Measurements from ENCODE around the gene BCKDHA.
"Not testable (repeated sequence)": the region's sequence is repeated elsewhere in the genome, so short reads cannot be mapped to it uniquely, and the experiment has no call there.

The BCKDHA gene

GRCh38 chr19:41447732-41448332 is 50.2 kb downstream of the BCKDHA start:
- no peak for DNase-seq (ENCODE audit: low read depth in 2 of 2)

DNA sequence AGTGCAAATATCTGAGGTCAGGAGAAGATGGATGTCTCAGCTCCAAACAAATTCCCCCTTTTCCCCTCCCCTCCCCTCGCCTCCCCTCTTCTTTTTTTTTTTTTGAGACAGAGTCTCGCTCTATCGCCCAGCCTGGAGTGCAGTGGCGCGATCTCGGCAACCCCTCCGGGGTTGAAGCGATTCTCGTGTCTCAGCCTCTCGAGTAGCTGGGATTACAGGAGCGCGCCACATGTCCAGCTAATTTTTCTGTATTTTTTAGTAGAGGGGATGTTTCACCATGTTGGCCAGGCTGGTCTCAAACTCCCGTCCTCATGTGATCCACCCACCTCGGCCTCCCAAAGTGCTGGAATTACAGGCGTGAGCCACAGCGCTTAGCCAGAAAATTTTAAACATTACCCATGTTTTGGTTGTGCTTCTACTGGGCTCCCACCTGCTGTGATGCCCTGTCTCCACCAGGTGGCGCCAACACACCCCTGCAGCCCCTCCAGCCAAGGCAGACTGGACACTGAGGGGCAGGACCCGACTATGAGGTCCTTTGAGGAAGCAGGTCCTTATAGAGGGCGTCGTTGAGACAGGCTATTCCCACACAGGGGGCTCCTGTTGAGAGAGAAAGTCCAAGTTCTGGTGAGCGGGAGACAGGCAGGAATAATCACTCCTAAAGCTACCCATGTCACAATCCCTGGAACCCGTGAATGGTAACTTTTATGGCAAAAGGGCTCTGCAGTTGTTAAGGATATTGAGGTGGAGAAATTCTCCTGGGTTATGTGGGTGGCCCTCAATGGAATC is 51.7 kb downstream of the BCKDHA start:
- DNase-seq (ENCODE audit: low read depth in 2 of 2): peak; percentile 18 to 35

GRCh38 chr19:41449865-41450178 is 52.2 kb downstream of the BCKDHA start:
- DNase-seq (ENCODE audit: low read depth in 2 of 2): no peak

DNA sequence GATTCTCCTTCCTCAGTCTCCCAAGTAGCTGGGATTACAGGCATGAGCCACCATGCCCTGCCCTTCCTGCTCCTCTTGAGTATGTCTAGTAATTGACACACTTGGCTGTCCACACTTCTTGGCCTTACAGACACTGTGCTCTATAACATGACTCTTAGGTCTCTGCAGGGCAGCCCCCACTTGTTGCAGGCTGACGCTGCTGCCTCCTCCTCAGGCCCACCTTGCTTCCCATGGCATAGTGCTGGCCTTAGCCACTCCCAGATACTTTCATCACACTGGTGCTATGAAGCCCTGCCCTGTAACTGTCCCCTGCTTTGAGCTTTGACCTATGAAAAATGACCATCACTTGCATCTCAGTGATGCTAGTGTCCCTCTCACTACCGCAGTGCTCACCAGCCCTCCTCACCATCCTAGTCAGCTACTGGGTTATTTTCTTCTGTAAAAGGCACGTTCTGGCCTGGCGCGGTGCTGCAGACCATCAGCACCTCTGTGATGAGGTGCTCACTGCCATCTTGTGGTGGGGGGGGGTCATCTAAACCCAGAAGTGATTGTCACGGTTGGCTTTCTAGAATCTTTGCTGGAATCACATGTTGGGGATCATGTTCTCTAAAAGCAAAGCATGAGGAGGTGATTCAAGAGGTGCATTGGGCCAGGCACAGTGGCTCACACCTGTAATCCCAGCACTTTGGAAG is 55.1 kb downstream of the BCKDHA start:
- DNase-seq (ENCODE audit: low read depth in 2 of 2): no peak

DNA sequence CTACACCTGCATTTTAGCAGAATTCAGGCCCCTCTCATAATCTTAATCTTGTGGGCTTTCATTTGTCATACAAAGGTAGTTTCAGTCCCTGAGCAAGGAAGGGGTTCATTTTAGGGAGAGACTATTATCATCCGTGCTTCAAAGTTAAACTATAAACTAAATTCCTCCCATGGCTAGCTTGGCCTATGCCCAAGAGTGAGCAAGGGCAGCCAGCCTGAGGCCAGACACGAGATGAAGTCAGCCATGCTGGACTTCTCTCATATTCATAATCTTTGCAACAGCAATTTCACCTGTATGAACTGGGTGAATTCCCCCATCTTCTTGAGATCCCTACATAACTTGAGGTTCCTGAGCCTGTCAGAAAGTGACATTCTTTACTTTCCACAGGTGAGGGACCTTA is 58.3 kb downstream of the BCKDHA start:
- no peak for DNase-seq (ENCODE audit: low read depth in 2 of 2)

DNA sequence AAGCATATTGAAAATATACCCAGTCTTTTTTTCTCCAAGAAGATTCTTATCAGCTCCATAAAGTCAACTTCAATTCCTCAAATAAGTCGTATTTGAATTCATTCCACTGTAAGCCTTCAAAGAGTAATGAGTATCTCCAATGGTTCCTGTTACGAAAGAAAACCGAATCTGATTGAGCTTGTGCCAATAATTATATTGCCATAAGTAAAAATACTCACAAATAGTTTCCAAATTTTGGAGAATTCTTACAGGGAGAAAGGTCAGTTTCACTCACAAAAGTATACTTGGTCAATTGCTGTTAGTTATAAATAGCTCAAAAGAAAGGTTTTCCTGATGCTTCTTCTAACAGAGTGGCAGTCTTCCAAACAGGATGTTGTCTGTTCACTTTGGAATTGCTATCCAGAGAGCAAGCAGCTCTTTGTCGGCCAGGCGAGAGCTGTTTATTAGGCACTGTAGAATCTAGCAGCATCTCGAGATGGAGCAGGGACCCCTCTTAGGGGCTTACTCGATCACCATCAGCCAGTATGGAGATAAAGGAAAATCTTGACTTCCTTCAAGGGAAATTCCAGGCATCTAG is 58.8 kb downstream of the BCKDHA start:
- peak; percentile 8 to 10 for DNase-seq (ENCODE audit: low read depth in 2 of 2)

- DNase-seq (ENCODE audit: low read depth in 2 of 2): no peak
Observed at GRCh38 chr19:41457241-41457640, 59.6 kb downstream of the BCKDHA start.

DNA sequence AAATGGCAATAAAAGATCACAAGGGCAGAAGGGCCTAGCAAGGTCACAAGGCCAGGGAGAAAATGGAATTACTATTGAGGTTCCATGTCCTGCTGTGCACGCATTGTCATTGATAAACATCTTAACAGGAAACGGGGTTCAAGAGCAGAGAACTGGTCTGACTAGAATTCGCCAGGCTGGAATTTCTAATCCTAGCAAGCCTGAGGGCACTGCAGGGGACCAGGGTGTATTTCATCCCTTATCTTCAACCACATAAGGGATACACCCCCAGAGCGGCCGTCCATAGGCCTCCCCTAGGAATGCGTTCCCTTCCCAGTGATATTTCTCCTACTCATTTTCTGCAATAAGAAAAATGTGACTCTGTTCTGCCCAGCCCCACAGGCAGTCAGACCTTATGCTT is 64.9 kb downstream of the BCKDHA start:
- DNase-seq (ENCODE audit: low read depth in 2 of 2): no peak

DNA sequence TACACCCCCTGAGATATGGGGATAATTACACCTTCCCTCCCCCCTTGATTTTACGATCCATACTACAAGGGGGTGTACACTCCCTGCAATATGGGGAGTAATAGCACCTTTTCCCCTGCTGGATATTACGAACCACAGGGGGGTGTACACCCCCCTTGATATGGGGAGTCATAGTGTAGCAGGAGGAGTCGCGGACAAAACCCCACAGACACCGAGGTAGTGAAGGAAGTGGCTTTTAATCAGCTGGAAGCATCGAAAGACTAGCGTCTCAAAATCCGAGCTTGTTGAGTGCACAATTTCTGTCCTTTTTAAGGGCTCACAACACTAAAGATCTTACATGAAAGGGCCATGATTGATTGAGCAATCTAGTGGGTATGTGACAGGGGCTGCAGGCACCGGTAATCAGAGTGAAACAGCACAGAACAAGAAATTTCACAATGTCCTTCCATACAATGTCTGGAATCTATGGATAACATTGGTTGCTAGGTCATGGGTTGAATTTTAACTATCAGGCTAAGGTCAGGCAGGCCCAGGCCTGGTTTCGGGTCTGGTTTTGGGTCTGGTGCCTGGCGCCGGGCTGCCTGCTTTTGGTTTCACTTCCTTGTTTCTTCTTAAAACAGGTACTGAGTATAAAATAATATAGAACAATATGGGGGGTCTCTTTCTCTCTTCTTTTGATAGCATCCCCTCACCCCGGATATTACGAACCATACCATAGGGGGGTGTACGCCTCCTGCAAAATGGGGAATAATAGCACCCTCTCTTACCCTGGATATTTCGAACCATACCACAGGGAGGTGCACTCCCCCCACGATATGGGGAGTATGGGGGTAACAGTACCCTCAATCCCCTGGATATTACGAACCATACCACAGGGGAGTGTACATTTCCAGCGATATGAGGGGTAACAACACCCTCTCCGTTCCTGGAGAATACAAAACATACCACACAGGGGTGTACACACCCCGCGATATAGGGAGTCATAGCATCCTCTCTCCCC is 65.9 kb downstream of the BCKDHA start:
- not testable (repeated sequence) for DNase-seq (ENCODE audit: low read depth in 2 of 2)

All from fibroblast of skin of left quadriceps (primary cell).